ENCODE measurements around the gene ABHD10.
A peak's percentile ranks its signal among the peaks of the same experiment; 100 is the strongest.

Gene ABHD10

DNA sequence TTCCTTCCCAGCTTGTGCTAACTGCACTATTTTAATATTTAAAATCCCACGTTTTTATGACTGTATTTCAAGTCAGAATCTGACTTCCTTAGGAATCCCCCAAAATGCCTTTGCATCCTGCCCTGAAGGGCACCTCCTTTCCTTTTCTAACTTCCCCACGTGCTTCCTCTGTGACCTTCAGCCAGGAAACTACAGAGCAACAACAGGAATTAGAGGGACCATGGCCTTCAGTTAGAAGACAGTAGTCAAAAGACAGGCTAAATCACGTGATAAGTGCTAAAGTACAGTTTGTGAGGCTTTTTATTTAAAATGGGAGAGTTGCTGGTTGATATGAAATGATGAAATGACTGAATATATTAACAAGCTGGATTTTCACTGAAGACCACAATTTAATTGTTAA, 11.8 kb upstream of the ABHD10 start:
- DNase-seq, result no peak

DNA sequence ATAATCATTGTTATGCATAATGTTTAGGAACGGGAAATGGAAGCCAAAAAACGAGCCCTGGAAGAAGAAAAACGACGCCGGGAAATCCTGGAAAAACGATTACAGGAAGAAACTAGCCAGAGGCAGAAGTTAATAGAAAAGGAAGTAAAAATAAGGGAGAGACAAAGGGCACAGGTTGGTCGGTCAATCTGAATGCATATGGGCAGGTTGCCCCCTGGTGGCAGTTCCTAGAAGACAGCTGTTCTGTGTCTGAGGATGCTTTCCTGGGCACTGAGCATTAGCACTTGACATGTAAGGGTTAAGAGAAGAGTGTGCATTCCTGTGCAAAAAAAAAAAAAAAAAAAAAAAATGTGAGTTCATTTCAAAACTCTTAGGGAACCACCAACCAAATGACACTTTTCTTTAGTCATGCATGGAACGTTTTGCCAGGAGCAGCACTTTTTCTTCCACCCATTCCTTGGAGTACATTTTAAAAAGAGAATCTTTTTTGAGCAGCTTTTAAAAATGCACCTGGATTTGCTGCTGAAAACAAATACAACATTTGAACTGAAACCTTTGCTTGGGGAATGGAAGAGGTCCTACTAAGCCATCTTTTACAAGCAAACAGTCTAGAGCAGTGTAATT, 11.1 kb upstream of the ABHD10 start:
- peak; percentile 53 for DNase-seq

- peak; percentile 56 for DNase-seq
These were observed 10.3 kb upstream of the ABHD10 start for GRCh38 chr3:111968319-111969054.

GRCh38 chr3:111970376-111970775, 8.4 kb upstream of the ABHD10 start:
- no peak for DNase-seq

GRCh38 chr3:111971533-111972130, 7.2 kb upstream of the ABHD10 start:
- DNase-seq, result no peak

GRCh38 chr3:111972891-111973290, 5.9 kb upstream of the ABHD10 start:
- DNase-seq, result no peak

- DNase-seq, result no peak
These were observed 3.7 kb upstream of the ABHD10 start for GRCh38 chr3:111975131-111975530.

DNA sequence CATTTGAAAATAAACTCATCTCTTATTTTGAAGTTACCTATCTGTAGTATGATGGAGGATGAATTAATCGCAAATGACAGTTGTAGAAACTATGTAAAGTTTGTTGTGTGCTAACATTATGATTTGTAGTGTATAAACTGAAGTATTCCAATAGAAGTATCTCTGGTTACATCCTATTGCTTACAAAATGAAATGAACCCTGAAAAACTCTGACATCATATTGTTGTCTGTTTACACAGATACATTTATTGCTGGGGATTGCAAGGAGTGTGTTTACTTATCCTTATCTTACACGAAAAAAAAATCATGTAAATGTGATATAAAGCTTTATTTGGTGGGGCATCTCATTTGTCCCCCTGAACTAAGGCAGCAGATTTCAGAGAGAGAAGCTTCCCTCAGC, 2.6 kb upstream of the ABHD10 start:
- DNase-seq, result no peak

- no peak for DNase-seq
These were observed 710 bp downstream of the ABHD10 start for GRCh38 chr3:111979434-111980038.

DNA sequence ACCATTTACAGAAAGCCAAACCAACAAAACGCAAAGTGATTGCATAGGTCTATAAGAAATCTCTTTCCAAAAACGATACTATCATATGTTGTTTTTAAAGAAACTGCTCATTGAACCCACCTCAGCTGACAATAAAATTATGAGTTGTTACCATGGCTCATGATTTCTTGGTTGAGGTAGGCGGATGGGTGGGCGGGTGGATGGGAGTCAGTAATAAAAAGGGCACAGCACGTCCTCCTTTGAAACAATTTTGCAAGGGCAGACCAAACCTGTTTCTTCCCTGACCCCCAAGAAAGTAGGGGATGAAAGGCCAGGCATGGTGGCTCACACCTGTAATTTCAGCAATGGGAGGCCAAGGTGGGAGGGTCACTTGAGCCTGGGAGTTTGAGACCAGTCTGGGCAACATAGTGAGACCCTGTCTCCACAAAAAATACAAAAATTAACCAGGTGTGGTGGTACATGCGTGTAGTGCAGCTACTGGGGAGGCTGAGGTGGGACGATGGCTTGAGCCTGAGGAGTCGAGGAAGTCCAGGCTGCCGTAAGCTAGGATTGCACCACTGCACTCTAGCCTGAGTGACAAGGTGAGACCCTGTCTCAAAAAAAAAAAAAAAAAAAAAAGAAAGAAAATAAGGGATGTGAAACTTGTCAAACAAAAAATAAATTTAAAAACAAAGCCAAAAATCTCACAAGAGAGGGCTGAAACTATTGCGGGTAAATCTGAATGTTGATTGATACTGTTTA, 2.1 kb downstream of the ABHD10 start:
- DNase-seq, result no peak

GRCh38 chr3:111981457-111981763, 2.6 kb downstream of the ABHD10 start:
- no peak for DNase-seq

DNA sequence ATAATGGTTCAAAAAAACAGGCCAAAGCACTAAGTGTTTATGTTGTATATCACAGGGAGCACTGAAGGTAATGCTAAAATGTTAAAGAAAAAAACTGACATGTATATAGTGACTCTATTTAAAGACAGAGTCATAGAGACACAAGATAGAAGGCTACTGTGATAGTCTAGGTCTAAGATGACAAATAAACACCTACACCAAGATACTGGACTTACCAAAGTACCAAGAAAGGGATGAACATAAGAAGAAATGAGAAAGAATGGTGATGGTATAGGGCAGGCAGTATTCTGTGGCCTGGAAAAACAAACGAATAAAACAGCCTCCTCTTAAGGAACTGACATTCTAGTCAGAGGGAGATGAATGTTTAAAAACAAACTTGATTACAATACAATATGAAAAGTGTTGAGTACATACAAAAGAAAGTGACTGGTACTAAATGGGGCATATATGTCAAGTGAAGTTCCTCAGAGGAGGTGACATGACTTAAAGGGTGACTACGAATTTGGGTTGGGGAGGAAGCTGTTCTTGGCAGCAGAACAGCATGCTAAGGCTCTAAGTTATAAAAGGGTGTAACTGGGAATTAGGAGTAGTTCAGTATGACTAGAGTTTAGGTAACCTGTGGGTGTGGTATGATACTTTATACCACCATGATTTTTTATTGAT, 5.9 kb downstream of the ABHD10 start:
- no peak for DNase-seq

GRCh38 chr3:111986800-111987199, 8.0 kb downstream of the ABHD10 start:
- DNase-seq, result no peak

- peak; percentile 7 for DNase-seq
These were observed 10.3 kb downstream of the ABHD10 start for GRCh38 chr3:111989061-111989678.

GRCh38 chr3:111993038-111993437, 14.2 kb downstream of the ABHD10 start:
- DNase-seq, result no peak

- peak; percentile 48 for DNase-seq
These were observed 20.0 kb downstream of the ABHD10 start, which contains the start of gene TAGLN3 for GRCh38 chr3:111998636-111999483. Gene TAGLN3, plus strand, starts transcription at chr3:111998922. Its CDS starts 501 bp downstream, at chr3:111999423.

GRCh38 chr3:111999484-112000324, 20.9 kb downstream of the ABHD10 start:
- DNase-seq, result peak; percentile 33

- no peak for DNase-seq
These were observed 21.5 kb downstream of the ABHD10 start for GRCh38 chr3:112000367-112000771.

DNA sequence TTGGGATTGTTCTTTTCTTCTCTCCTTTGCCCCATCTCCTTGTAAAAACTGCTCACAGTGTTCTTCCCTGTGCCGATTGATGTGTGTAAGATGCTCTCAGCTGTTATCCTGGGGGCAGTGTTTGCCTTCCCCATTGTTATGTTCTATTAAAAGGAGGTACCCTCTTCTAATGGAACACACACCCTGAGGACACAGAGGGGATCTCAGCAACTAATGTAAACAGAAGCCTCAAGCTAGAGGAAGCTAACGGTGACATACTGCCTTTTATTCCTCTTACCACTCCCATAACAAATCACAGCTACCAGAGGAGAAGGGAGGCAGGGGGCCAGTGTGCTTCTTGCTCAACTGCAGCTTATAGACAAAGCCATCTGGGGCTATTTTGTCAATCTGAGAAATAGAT, 22.1 kb downstream of the ABHD10 start:
- DNase-seq, result no peak

DNA sequence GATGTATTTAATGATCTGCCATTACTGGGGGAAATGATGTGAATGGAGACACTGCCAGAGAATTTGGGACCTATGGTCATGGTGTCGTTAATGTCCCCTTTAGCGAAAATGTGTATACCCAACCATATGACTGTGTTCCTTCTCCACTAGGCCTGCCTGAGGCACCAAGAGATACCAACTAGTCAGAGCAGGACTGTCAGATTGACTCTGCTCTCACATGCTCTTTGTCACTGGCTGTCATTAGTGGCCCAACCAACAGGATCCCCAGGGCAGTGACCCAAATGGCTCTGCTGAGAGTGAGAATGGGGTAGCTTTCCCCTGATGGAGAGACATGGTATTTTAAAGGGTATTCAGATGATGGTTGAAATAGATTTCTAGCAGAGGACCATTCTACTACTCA, 22.7 kb downstream of the ABHD10 start:
- DNase-seq, result no peak
